WTC11 (cell line): ENCODE data around the gene RIN3. TPM values are rescaled to one million over a fixed set of nuclear protein-coding genes. Genes with fewer than 3 reads are reported as not detected.

Source experiments
- ATAC-seq: fragments of 200-7000 bp; cut with Tn5 transposase; 2 replicates; pipeline ENCODE4 v1.10.0; 2021; ENCODE audit warnings: mild to moderate bottlenecking, moderate library complexity
- CTCF ChIA-PET: fragments of 300-600 bp; sonication (Branson Sonifier 250); formaldehyde crosslinking; loops from one replicate; lab custom pipeline; 2021; ENCODE audit warnings: antibody characterized with exemption; lab: Charles Lee
- POLR2A ChIA-PET: fragments of 350-600 bp; sonication (Branson Sonifier 250); formaldehyde crosslinking; loops from one replicate; lab custom pipeline; 2021; ENCODE audit warnings: antibody characterized with exemption; lab: Charles Lee
- DNase-seq: peaks from one replicate; pipeline ENCODE4 v3.0.0; 2021; ENCODE audit warnings: low spot score
- H3K27ac Mint-ChIP-seq: 2 replicates; pipeline ENCODE4 v1.8.0; 2021; ENCODE audit warnings: mixed read lengths
- H3K27me3 Mint-ChIP-seq: 2 replicates; pipeline ENCODE4 v1.8.0; 2021; ENCODE audit warnings: low read depth, mild to moderate bottlenecking, moderate library complexity, mixed read lengths
- H3K36me3 Mint-ChIP-seq: 2 replicates; pipeline ENCODE4 v1.8.0; 2021; ENCODE audit warnings: mixed read lengths
- H3K4me1 Mint-ChIP-seq: 2 replicates; pipeline ENCODE4 v1.8.0; 2022; ENCODE audit warnings: mixed read lengths
- H3K4me3 Mint-ChIP-seq: 2 replicates; pipeline ENCODE4 v1.8.0; 2021; ENCODE audit warnings: mild to moderate bottlenecking, moderate library complexity, mixed read lengths
- H3K9me3 Mint-ChIP-seq: 2 replicates; pipeline ENCODE4 v1.8.0; 2021; ENCODE audit warnings: mixed read lengths
- ATF1 ChIP-seq: sonication (generic); formaldehyde crosslinking; IDR thresholded peaks from 2 replicates; pipeline ENCODE4 v1.8.1; 2023; ENCODE audit warnings: mild to moderate bottlenecking, moderate library complexity, missing genetic modification reagents
- ATF3 ChIP-seq: sonication (generic); formaldehyde crosslinking; conservative IDR thresholded peaks from 2 replicates; pipeline ENCODE4 v1.8.1; 2022; ENCODE audit warnings: mild to moderate bottlenecking, missing genetic modification reagents
- ATF6 ChIP-seq: sonication (generic); formaldehyde crosslinking; IDR thresholded peaks from 2 replicates; pipeline ENCODE4 v1.8.1; 2023; ENCODE audit warnings: mild to moderate bottlenecking, missing genetic modification reagents
- CBFB ChIP-seq: sonication (generic); formaldehyde crosslinking; IDR thresholded peaks from 2 replicates; pipeline ENCODE4 v1.8.1; 2022; ENCODE audit warnings: mild to moderate bottlenecking, low read depth, missing genetic modification reagents
- ERG ChIP-seq: fragments of 250-450 bp; sonication (Bioruptor Pico); IDR thresholded peaks from 2 replicates; pipeline ENCODE4 v1.8.0; 2021; ENCODE audit warnings: mild to moderate bottlenecking
- GRHL2 ChIP-seq: fragments of 250-450 bp; sonication (Bioruptor Pico); IDR thresholded peaks from 2 replicates; pipeline ENCODE4 v1.8.0; 2022; ENCODE audit warnings: mild to moderate bottlenecking, moderate library complexity; ENCODE audit not compliant: insufficient replicate concordance, severe bottlenecking
- HMGA2 ChIP-seq: fragments of 250-450 bp; sonication (Bioruptor Pico); IDR thresholded peaks from 2 replicates; pipeline ENCODE4 v1.4.0; 2021; ENCODE audit warnings: mild to moderate bottlenecking, moderate library complexity
- HMGXB4 ChIP-seq: sonication (generic); formaldehyde crosslinking; IDR thresholded peaks from 2 replicates; pipeline ENCODE4 v1.8.1; 2023; ENCODE audit warnings: mild to moderate bottlenecking, moderate library complexity, missing genetic modification reagents
- MYBL2 ChIP-seq: sonication (generic); formaldehyde crosslinking; IDR thresholded peaks from 2 replicates; pipeline ENCODE4 v1.8.1; 2023; ENCODE audit warnings: mild to moderate bottlenecking, moderate library complexity, missing genetic modification reagents
- NFYB ChIP-seq: sonication (generic); formaldehyde crosslinking; conservative IDR thresholded peaks from 2 replicates; pipeline ENCODE4 v1.8.0; 2022; ENCODE audit warnings: low read depth, missing genetic modification reagents
- STAT6 ChIP-seq: sonication (generic); formaldehyde crosslinking; conservative IDR thresholded peaks from 2 replicates; pipeline ENCODE4 v1.8.1; 2023; ENCODE audit warnings: mild to moderate bottlenecking, low read depth, missing genetic modification reagents, moderate library complexity
- USF1 ChIP-seq: sonication (generic); formaldehyde crosslinking; IDR thresholded peaks from 2 replicates; pipeline ENCODE4 v1.8.0; 2022; ENCODE audit warnings: mild to moderate bottlenecking, missing genetic modification reagents
- ZNF138 ChIP-seq: sonication (generic); formaldehyde crosslinking; conservative IDR thresholded peaks from 2 replicates; pipeline ENCODE4 v1.8.1; 2022; ENCODE audit warnings: mild to moderate bottlenecking, moderate library complexity, missing genetic modification reagents
- total RNA-seq: library from RNA; stranded (reverse); gene quantifications from 3 replicates; pipeline ENCODE4 v1.2.3, GENCODE V29; 2021

RIN3 gene
- total RNA-seq, 1 experiment from 2014 or later: 3.3 TPM

- H3K4me1 Mint-ChIP-seq: peaks cover 4% of the 10 kb centered on the region; the same call in 1 of the 2 replicates
Measured at GRCh38 chr14:92516344-92516965, 2.9 kb downstream of the RIN3 start.

More at GRCh38 chr14:92516344-92516965, 2.9 kb downstream of the RIN3 start:
- POLR2A ChIA-PET: no interaction called here
- TF ChIP-seq MYBL2 (CRISPR knock-in tag) (no peak), CBFB (no peak), ERG (CRISPR knock-in tag) (no peak), ATF3 (CRISPR knock-in tag) (no peak), NFYB (CRISPR knock-in tag) (no peak), STAT6 (CRISPR knock-in tag) (no peak), ZNF138 (CRISPR knock-in tag) (no peak), ATF6 (no peak), HMGXB4 (no peak), HMGA2 (CRISPR knock-in tag) (no peak), ATF1 (CRISPR knock-in tag) (no peak), USF1 (CRISPR knock-in tag) (no peak), GRHL2 (CRISPR knock-in tag) (no peak)
- TF ChIP-seq, all 79 proteins: peak for 0
- no peaks in the 10 kb centered on the region for H3K36me3 Mint-ChIP-seq
- peaks cover 41% of the 10 kb centered on the region for H3K27me3 Mint-ChIP-seq
- no peak overlapping the region for H3K27ac Mint-ChIP-seq
- H3K4me3 Mint-ChIP-seq: no peak overlapping the region
- ATAC-seq: no peak
- CTCF ChIA-PET: no interaction called here
- H3K9me3 Mint-ChIP-seq: no peaks in the 10 kb centered on the region
- no peak for DNase-seq
